IMR-90 (cell line): ENCODE data around the gene ENAH.

Source experiments
- MXI1 ChIP-seq: IDR thresholded peaks from 2 replicates; pipeline ENCODE4 v1.6.1; 2012; ENCODE audit warnings: low read depth, mild to moderate bottlenecking, low read length, moderate library complexity, borderline replicate concordance
- POLR2A ChIP-seq: IDR thresholded peaks from 2 replicates; pipeline ENCODE4 v1.6.1; 2012; ENCODE audit warnings: mild to moderate bottlenecking, low read depth, low read length

DNA sequence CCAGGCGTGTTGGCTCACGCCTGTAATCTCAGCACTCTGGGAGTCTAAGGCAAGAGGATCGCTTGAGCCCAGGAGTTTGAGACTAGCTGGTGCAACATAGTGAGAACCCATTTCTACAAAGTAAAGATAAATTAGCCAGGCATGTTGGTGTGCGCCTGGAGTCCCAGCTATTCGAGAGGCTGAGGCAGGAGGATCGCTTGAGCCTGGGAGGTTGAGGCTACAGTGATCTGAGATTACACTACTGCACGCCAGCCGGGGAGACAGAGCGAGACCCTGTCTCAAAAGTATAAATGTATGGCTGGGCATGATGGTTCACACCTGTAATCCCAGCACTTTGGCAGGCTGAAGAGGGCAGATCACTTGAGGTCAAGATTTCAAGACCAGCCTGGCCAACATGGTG, 173.6 kb downstream of the ENAH start:
- no peak for TF ChIP-seq MXI1
- no peak for TF ChIP-seq POLR2A
